Heart left ventricle (tissue), 13 donors: ENCODE measurements around the gene KIAA0930.

ENCODE experiments used
- POLR2A ChIP-seq, 2 donors: fragments of 450-650 bp; IDR thresholded peaks; one replicate each; pipeline ENCODE4 v1.6.1; 2017; ENCODE audit warnings: antibody characterized with exemption in 2 of 2, mild to moderate bottlenecking in 2 of 2, moderate library complexity in 2 of 2
- TF ChIP-seq, protein P1 (sequence below), 12 donors: fragments of 200-600 bp; sonication (generic) in 4 of 12; IDR thresholded peaks; one replicate each; pipeline versions ENCODE4 v1.5.0 to v1.8.0; 2018 to 2022; ENCODE audit warnings: antibody characterized with exemption in 12 of 12, mild to moderate bottlenecking in 5 of 12
- donor health status: ischemic (EF 13 %, LVEDD 7.1; RV severe dilation, severe dysfunction).
- donor health status: DM: no; HTN: yes; CAD: no.
- donor health status: DM: no; HTN: no; CAD: no.
- donor health status: ischemic (EF 25% LVEDD 6.9; RV normal size, moderate dysfunction).
- donor health status: ischemic (EF 25% LVEDD 5.7; RV mildly dilated, moderate dysfunction).
- donor health status: ischemic (EF 35%, LVEDD 5.7; RV mildly dilated, moderate dysfunction).
- donor health status: nonischemic (EF 11% LVEDD 7.7; RV severe dilation, severe dysfunction).
- donor health status: DM: yes; HTN: yes; CAD: no.
- donor health status: PGD.
- donor health status: ischemic (EF 29% LVEDD 5.4; RV normal size, mild dysfunction).
- donor health status: nonischemic (EF 23%, LVEDD 6.1; RV moderate dilation, normal function).

DNA sequence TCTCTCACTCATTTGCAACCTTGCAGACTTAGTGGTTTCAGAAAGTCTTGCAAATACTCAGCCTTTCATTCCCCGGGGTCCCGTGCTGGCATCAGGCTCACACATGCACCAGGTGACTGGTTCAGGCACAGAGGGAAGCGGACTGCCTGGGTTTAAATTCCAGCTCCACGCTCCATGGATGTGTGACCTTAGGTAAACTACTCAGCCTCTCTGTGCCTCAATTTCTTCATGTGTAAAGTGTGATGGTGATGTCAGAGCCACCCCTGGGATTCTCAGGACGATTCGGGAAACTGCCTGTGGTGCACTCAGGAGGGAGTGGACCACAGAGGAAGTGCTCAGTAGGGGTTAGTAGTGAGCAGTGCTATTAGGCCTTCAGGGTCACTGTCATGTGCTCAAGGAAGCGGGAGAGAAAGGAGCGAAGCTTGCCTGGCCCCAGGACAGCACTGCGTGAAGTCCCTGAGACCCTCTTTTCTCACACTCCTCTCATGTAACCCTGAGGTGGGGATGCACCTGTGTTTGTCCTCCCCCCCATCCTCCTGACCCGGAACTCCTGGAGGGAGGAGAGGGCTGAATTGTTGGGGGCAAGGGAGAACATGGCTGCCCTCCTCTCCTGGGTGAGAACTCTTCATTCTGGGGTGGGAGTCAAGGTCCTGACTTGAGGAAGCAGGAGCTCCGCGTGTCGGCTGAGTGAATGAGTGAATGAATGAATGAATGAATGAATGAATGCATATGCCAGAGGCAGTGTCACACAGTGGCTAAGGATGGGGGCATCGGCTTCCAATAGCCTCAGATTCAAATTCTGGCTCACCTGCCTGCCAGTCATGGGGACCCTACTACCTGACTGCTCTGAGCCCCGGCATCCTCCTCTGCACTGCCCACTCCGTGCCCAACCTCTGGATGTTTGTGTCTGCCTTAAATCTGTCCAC is 29.7 kb upstream of the KIAA0930 start:
- TF ChIP-seq, protein P1, sequence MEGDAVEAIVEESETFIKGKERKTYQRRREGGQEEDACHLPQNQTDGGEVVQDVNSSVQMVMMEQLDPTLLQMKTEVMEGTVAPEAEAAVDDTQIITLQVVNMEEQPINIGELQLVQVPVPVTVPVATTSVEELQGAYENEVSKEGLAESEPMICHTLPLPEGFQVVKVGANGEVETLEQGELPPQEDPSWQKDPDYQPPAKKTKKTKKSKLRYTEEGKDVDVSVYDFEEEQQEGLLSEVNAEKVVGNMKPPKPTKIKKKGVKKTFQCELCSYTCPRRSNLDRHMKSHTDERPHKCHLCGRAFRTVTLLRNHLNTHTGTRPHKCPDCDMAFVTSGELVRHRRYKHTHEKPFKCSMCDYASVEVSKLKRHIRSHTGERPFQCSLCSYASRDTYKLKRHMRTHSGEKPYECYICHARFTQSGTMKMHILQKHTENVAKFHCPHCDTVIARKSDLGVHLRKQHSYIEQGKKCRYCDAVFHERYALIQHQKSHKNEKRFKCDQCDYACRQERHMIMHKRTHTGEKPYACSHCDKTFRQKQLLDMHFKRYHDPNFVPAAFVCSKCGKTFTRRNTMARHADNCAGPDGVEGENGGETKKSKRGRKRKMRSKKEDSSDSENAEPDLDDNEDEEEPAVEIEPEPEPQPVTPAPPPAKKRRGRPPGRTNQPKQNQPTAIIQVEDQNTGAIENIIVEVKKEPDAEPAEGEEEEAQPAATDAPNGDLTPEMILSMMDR (IDR thresholded peaks at IDR 0.05): no peak
- TF ChIP-seq POLR2A (IDR thresholded peaks at IDR 0.05): no peak
